Tibial artery (tissue), 4 donors: ENCODE results near the gene UBE2Z.

Experiments used
- DNase-seq, 2 donors: peaks; one replicate each; pipeline ENCODE4 v3.0.0-alpha.2; 2019
- H3K27ac ChIP-seq, 2 donors: fragments of 200-600 bp; sonication (generic) in 1 of 2; 1 replicate in 1 of 2; 2 replicates in 1 of 2; pipeline ENCODE4 v1.5.1; 2018 to 2019; ENCODE audit warnings: mild to moderate bottlenecking in 1 of 2
- H3K27me3 ChIP-seq, 2 donors: fragments of 200-600 bp; sonication (generic) in 1 of 2; one replicate each; pipeline versions ENCODE4 v1.5.1 to v1.6.0; 2016 to 2019
- H3K36me3 ChIP-seq, 3 donors: fragments of 200-600 bp; sonication (generic) in 2 of 3; one replicate each; pipeline ENCODE4 v1.5.1; 2016 to 2019; ENCODE audit warnings: mild to moderate bottlenecking in 2 of 3
- H3K4me1 ChIP-seq, 4 donors: fragments of 200-600 bp; sonication (generic) in 2 of 4; 1 replicate in 3 of 4; 2 replicates in 1 of 4; pipeline ENCODE4 v1.5.1; 2016 to 2019
- H3K4me3 ChIP-seq, 2 donors: fragments of 200-600 bp; sonication (generic) in 1 of 2; 1 replicate in 1 of 2; 2 replicates in 1 of 2; pipeline ENCODE4 v1.5.1; 2018 to 2019; ENCODE audit warnings: mild to moderate bottlenecking in 2 of 2
- H3K9me3 ChIP-seq, 3 donors: fragments of 200-600 bp; sonication (generic) in 1 of 3; one replicate each; pipeline ENCODE4 v1.5.1; 2016 to 2019
- intact Hi-C: fragments of 100-400 bp; cut with DNase I; formaldehyde crosslinking; loops from one replicate; pipeline ENCODE4 v1.15.0; 2023; ENCODE audit warnings: low total_unique reads
- TF ChIP-seq, protein P1 (sequence below), 2 experiments: fragments of 200-600 bp in 1 of 2; fragments of 450-650 bp in 1 of 2; IDR thresholded peaks; one replicate each; pipeline ENCODE4 v1.5.1; 2017 to 2019; ENCODE audit warnings: antibody characterized with exemption in 2 of 2, mild to moderate bottlenecking in 1 of 2, moderate library complexity in 1 of 2

Gene UBE2Z

DNA sequence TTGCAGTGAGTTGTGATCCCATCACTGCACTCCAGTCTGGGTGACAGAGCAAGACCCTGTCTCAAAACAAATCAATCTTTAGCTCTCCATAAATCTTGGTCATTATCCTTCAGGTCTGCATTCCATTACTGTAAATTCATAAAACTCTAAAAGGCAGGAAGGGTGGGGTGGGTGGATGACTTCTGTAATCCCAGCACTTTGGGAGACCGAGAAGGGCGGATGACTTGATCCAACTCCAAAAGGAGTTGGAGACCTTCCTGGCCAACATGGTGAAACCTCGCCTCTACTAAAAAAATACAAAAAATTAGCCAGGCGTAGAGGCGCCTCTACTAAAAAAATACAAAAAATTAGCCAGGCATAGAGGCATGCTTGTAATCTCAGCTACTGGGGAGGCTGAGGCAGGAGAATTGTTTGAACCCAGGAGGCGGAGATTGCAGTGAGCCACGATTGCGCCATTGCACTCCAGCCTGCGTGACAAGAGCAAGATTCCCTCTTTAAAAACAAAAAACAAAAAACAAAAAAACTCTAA lies 2.2 kb upstream of the UBE2Z start:
- H3K27ac ChIP-seq: no peak overlapping the region
- no peak overlapping the region for H3K4me3 ChIP-seq
- TF ChIP-seq, protein P1, sequence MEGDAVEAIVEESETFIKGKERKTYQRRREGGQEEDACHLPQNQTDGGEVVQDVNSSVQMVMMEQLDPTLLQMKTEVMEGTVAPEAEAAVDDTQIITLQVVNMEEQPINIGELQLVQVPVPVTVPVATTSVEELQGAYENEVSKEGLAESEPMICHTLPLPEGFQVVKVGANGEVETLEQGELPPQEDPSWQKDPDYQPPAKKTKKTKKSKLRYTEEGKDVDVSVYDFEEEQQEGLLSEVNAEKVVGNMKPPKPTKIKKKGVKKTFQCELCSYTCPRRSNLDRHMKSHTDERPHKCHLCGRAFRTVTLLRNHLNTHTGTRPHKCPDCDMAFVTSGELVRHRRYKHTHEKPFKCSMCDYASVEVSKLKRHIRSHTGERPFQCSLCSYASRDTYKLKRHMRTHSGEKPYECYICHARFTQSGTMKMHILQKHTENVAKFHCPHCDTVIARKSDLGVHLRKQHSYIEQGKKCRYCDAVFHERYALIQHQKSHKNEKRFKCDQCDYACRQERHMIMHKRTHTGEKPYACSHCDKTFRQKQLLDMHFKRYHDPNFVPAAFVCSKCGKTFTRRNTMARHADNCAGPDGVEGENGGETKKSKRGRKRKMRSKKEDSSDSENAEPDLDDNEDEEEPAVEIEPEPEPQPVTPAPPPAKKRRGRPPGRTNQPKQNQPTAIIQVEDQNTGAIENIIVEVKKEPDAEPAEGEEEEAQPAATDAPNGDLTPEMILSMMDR (IDR thresholded peaks at IDR 0.05): no peak
- no peaks in the 10 kb centered on the region for H3K27me3 ChIP-seq
- H3K36me3 ChIP-seq: peaks cover 0 to 9% (median 3%) of the 10 kb centered on the region in 3 donors
- no peaks in the 10 kb centered on the region for H3K9me3 ChIP-seq
- H3K4me1 ChIP-seq: peaks cover 0 to 29% (median 25%) of the 10 kb centered on the region in 4 donors
- DNase-seq: no peak
- intact Hi-C loops: no loop called here

DNA sequence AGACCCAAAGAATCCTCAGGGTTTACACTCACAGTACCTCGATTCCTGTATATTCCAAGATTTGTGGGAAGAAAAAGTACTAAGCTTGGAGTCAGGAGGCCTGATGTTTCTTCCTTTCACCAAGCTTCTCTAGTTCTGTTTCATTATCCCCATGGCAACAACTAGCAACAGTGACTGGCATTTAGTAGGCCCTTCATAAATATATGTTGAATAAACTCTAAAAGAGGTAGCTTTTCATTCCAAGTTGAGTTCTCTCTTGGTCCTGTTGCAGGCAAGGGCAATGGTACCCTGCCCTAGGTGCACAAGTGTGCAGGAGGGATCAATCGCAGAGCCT lies 527 bp upstream of the UBE2Z start:
- H3K27ac ChIP-seq: peak overlapping the region; percentile 82 to 91
- H3K36me3 ChIP-seq: peaks cover 1 to 24% (median 5%) of the 10 kb centered on the region in 3 donors
- no peaks in the 10 kb centered on the region for H3K9me3 ChIP-seq
- intact Hi-C loops: no loop called here
- H3K27me3 ChIP-seq: no peaks in the 10 kb centered on the region
- peak overlapping the region; percentile 80 to 92 for H3K4me3 ChIP-seq
- DNase-seq: no peak
- H3K4me1 ChIP-seq: peaks cover 0 to 35% (median 29%) of the 10 kb centered on the region in 4 donors
- TF ChIP-seq, protein P1 (IDR thresholded peaks at IDR 0.05): no peak

DNA sequence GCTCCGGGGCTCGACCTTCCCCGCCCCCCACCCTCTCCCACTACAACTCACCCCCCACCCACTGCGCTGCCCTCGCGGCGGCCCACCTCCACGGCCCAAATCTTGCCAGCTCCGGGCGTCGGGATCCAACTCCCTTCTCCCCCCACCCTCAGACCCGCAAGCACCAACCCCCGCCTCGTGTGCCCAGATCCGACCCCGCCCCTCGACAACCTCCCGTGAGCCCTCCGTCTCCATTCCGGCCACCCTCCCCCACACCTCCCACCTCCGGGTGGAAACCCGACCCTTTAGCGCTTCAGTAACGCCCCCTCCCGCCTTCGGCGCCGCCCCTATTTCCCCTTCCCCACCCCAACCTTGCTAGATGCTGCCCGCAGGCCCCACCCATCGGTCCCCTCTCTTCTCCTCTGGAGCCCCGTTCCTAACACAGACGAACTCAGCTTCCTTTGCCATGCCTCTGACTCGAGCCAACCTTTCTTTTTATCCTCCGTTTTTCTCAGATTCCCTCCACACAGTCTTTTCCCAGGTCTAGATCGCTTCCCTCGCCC lies 717 bp downstream of the UBE2Z start:
- peaks cover 4 to 36% (median 8%) of the 10 kb centered on the region in 3 donors for H3K36me3 ChIP-seq
- peaks cover 0 to 35% (median 29%) of the 10 kb centered on the region in 4 donors for H3K4me1 ChIP-seq
- peak overlapping the region; percentile 82 to 91 for H3K27ac ChIP-seq
- H3K9me3 ChIP-seq: no peaks in the 10 kb centered on the region
- peak; percentile 72 to 85 for DNase-seq
- intact Hi-C loops: no loop called here
- TF ChIP-seq, protein P1 (IDR thresholded peaks at IDR 0.05): no peak
- H3K27me3 ChIP-seq: no peaks in the 10 kb centered on the region
- H3K4me3 ChIP-seq: peak overlapping the region; percentile 80 to 92

DNA sequence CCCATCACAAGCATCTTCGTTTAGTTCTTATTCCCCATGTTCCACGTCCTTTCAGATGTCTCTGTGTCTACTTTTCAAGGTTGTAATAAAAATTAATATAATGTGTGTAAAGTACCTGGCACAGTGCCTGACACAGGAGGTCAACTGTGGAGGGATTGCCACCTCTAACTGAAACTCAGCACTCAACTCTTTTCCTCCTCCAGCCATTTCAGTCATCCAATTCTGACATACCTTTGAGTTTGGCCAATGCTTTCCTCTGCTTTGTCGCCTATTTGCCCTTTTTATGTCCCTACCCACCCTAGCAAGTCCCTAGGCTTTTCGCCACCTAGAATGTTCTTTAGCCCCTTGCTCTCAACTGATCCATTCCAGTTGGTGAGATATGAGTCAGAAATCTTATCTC lies 1.6 kb downstream of the UBE2Z start:
- H3K27ac ChIP-seq: peak overlapping the region; percentile 82 to 91

DNA sequence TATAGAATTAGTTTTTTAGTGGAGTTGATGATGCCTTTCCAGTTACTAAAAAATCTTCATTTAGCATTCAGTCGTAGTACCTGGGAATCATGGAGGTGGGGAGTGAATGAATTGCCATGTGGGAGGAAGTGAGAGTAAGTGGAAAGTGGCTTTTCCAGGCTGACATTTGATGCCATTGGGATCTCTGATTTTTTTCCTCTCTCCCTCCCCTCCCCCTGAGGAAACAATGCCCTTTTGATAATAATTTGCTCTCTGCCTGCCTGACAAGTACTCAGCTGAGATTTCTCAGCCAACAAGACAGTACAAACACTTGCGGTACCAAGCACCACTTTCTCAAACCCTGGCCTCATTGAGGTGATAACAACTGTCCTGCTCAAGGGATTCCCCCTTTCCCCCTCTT lies 2.2 kb downstream of the UBE2Z start:
- Histone ChIP-seq H3K27me3 (no peaks in the 10 kb centered on the region), H3K4me1 (peaks cover 0 to 42% (median 29%) of the 10 kb centered on the region in 4 donors), H3K9me3 (no peaks in the 10 kb centered on the region), H3K4me3 (peak overlapping the region in 1 of 2 donors; percentile 92), H3K36me3 (peaks cover 4 to 50% (median 8%) of the 10 kb centered on the region in 3 donors), H3K27ac (no peak overlapping the region)
- TF ChIP-seq, protein P1 (IDR thresholded peaks at IDR 0.05): no peak
- intact Hi-C loops: no loop called here
- DNase-seq: no peak

More for the DNA sequence above, 1.6 kb downstream of the UBE2Z start:
- DNase-seq: no peak
- Histone ChIP-seq H3K9me3 (no peaks in the 10 kb centered on the region), H3K4me3 (peak overlapping the region; percentile 80 to 92), H3K36me3 (peaks cover 4 to 45% (median 8%) of the 10 kb centered on the region in 3 donors), H3K27me3 (no peaks in the 10 kb centered on the region), H3K4me1 (peaks cover 0 to 38% (median 29%) of the 10 kb centered on the region in 4 donors)
- TF ChIP-seq, protein P1 (IDR thresholded peaks at IDR 0.05): no peak
- intact Hi-C loops: no loop called here
